ENCODE data around the gene RBBP8NL.
"Not testable (repeated sequence)": the region's sequence is repeated elsewhere in the genome, so short reads cannot be mapped to it uniquely, and the experiment has no call there.

The RBBP8NL gene

DNA sequence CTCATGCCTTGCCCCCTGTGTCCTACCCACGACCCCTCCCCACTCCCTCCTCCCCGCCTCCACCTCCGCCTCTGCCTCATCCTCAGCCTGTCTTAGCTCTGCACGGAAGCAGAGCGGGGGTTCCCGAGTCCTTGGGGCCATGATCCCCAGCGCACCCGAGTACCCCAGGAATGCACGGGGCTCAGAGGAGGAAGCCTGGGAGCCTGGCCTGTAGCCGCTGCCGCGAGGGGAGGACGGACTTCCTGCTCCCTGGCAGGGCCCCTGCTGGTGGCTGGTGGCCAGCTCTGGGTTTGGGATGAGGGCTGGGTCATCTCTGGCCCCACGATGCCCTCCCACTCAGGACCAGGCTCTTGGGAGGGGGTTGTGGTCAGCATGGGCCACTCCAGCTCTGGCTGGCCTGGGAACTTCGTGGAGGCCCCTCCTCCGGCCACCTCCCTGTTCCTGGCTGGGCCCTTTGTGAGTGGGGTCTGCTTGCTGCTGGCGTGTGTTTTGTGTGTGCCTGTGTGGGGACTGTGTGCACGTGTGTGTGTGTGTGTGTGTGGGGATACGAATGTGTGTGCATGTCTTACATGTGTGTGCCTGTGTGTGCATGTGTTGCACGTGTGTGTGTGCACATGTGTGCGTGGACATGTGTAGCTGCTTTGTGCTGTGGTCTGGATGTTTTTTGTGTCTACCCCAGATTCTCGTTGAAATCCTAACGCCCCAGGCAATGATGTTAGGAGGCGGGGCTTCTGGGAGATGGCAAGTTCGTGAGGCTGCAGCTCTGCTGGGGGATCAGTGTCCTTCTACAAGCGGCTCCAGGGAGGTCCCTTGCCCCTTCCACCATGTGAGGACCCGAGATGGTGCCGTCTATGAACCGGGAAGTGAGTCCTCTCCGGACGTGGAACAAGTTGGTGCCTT is 1.3 kb upstream of the RBBP8NL start:
- in situ Hi-C loops (cut with MboI; ENCODE audit: low pct_unique_long_range_greater_than_20kb, low sequenced_read_pairs, unreplicated experiment), result no loop called here
- DNase-seq (ENCODE audit: low spot score), result no peak
- no peak for TF ChIP-seq CTCF (IDR thresholded peaks at IDR 0.05; ENCODE audit: extremely low read depth, insufficient read depth, missing control alignments)

DNA sequence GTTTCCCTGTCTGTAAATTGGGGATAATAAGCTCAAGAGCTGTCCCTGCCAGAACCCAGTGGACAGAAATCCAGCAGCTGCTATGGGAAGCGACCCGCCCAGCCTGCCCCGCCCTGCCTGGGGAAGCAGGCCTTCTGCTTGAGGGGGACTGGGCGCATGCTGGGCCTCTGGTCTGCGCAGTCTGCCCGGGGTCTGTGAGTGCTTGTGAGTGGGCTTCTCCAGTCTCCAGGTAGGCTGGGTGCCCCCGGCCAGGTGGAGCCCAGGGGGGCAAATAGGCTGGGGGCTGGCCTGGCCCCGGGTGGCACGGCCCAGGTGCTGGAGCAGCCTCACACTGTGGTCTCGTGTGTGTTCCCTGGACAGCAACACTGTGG is 648 bp upstream of the RBBP8NL start:
- TF ChIP-seq CTCF (IDR thresholded peaks at IDR 0.05; ENCODE audit: extremely low read depth, insufficient read depth, missing control alignments), result no peak
- in situ Hi-C loops (cut with MboI; ENCODE audit: low pct_unique_long_range_greater_than_20kb, low sequenced_read_pairs, unreplicated experiment), result no loop called here
- DNase-seq (ENCODE audit: low spot score), result no peak

GRCh38 chr20:62426699-62427131 is 624 bp downstream of the RBBP8NL start:
- DNase-seq (ENCODE audit: low spot score), result no peak
- in situ Hi-C loops (cut with MboI; ENCODE audit: low pct_unique_long_range_greater_than_20kb, low sequenced_read_pairs, unreplicated experiment), result no loop called here

GRCh38 chr20:62426059-62426348 is 1.3 kb downstream of the RBBP8NL start:
- in situ Hi-C loops (cut with MboI; ENCODE audit: low pct_unique_long_range_greater_than_20kb, low sequenced_read_pairs, unreplicated experiment); DNase-seq (ENCODE audit: low spot score): not testable (repeated sequence)

More at GRCh38 chr20:62426699-62427131, 624 bp downstream of the RBBP8NL start:
- no peak for TF ChIP-seq CTCF (IDR thresholded peaks at IDR 0.05; ENCODE audit: extremely low read depth, insufficient read depth, missing control alignments)

GRCh38 chr20:62425281-62426058 is 1.9 kb downstream of the RBBP8NL start:
- DNase-seq (ENCODE audit: low spot score), result no peak
- in situ Hi-C loops (cut with MboI; ENCODE audit: low pct_unique_long_range_greater_than_20kb, low sequenced_read_pairs, unreplicated experiment), result no loop called here
- TF ChIP-seq CTCF (IDR thresholded peaks at IDR 0.05; ENCODE audit: extremely low read depth, insufficient read depth, missing control alignments), result no peak

- no peak for DNase-seq (ENCODE audit: low spot score)
- in situ Hi-C loops (cut with MboI; ENCODE audit: low pct_unique_long_range_greater_than_20kb, low sequenced_read_pairs, unreplicated experiment), result no loop called here
- no peak for TF ChIP-seq CTCF (IDR thresholded peaks at IDR 0.05; ENCODE audit: extremely low read depth, insufficient read depth, missing control alignments)
These were observed 2.9 kb downstream of the RBBP8NL start for GRCh38 chr20:62424249-62425107.
